GM13977 (cell line): ENCODE results near the gene EPN2.

Experiments
- DNase-seq: peaks from one replicate; pipeline ENCODE4 v3.0.0; 2012; ENCODE audit warnings: low spot score
- CTCF ChIP-seq: IDR thresholded peaks from 2 replicates; pipeline ENCODE4 v1.5.1; 2012; ENCODE audit warnings: mild to moderate bottlenecking, control low read depth; ENCODE audit not compliant: insufficient read depth; ENCODE audit errors: extremely low read depth, missing control alignments
- in situ Hi-C: fragments of 300-500 bp; cut with MboI; formaldehyde crosslinking; loops from one replicate; pipeline ENCODE4 v1.12.0; 2022; ENCODE audit warnings: low sequenced_read_pairs, low pct_unique_long_range_greater_than_20kb, mixed read lengths, inconsistent platforms; ENCODE audit not compliant: unreplicated experiment

Gene EPN2

GRCh38 chr17:19362277-19363113, 125.3 kb downstream of the EPN2 start, which contains the start of gene B9D1:
B9D1 (minus strand) TSS chr17:19362723; CDS start chr17:19362569, 154 bp downstream.
- TF ChIP-seq CTCF: peak; percentile 98
- peak; percentile 98 for DNase-seq
- in situ Hi-C loops: loop anchor here (10.0 to 25.0 kb wide), 2 partner anchors 62 to 400 kb away; no protein-coding TSS in a partner anchor

- in situ Hi-C loops: loop anchor here (10.0 to 25.0 kb wide), 2 partner anchors 62 to 399 kb away; no protein-coding TSS in a partner anchor
- no peak for DNase-seq
- TF ChIP-seq CTCF: no peak
These were observed 125.9 kb downstream of the EPN2 start for GRCh38 chr17:19363114-19363438.

- in situ Hi-C loops: loop anchor here (10.0 to 25.0 kb wide), 2 partner anchors 61 to 399 kb away; no protein-coding TSS in a partner anchor
- TF ChIP-seq CTCF: no peak
- peak; percentile 26 for DNase-seq
These were observed 126.4 kb downstream of the EPN2 start for GRCh38 chr17:19363460-19364035.

GRCh38 chr17:19364699-19365498, 127.7 kb downstream of the EPN2 start:
- TF ChIP-seq CTCF: no peak
- in situ Hi-C loops: loop anchor here (10.0 to 25.0 kb wide), 2 partner anchors 60 to 397 kb away; no protein-coding TSS in a partner anchor
- DNase-seq: no peak

GRCh38 chr17:19365499-19365817, 128.3 kb downstream of the EPN2 start:
- no peak for TF ChIP-seq CTCF
- DNase-seq: no peak
- in situ Hi-C loops: loop anchor here (10.0 to 25.0 kb wide), 2 partner anchors 59 to 397 kb away; no protein-coding TSS in a partner anchor
